Measurements from ENCODE around the gene CD200R1L.

Gene CD200R1L

GRCh38 chr3:112813016-112813415 lies 33.6 kb downstream of the CD200R1L start:
- no peak for DNase-seq (ENCODE audit: insufficient read length, low spot score)
- no peak for FAIRE-seq
- TF ChIP-seq CTCF (IDR thresholded peaks at IDR 0.05; ENCODE audit: insufficient read depth, missing control alignments), result no peak

- DNase-seq (ENCODE audit: insufficient read length, low spot score) (no peak), FAIRE-seq (no peak)
- TF ChIP-seq CTCF (IDR thresholded peaks at IDR 0.05; ENCODE audit: insufficient read depth, missing control alignments), result no peak
Observed at GRCh38 chr3:112811917-112812660, 34.6 kb downstream of the CD200R1L start.

- no peak for TF ChIP-seq CTCF (IDR thresholded peaks at IDR 0.05; ENCODE audit: insufficient read depth, missing control alignments)
- FAIRE-seq, result no peak
- no peak for DNase-seq (ENCODE audit: insufficient read length, low spot score)
Observed at GRCh38 chr3:112811131-112811884, 35.4 kb downstream of the CD200R1L start.

- FAIRE-seq, result no peak
- no peak for DNase-seq (ENCODE audit: insufficient read length, low spot score)
- TF ChIP-seq CTCF (IDR thresholded peaks at IDR 0.05; ENCODE audit: insufficient read depth, missing control alignments), result no peak
Observed at GRCh38 chr3:112810561-112810960, 36.1 kb downstream of the CD200R1L start.

- DNase-seq (ENCODE audit: insufficient read length, low spot score) (no peak), FAIRE-seq (no peak)
- no peak for TF ChIP-seq CTCF (IDR thresholded peaks at IDR 0.05; ENCODE audit: insufficient read depth, missing control alignments)
Observed at GRCh38 chr3:112808136-112808535, 38.5 kb downstream of the CD200R1L start.

- no peak for FAIRE-seq
- TF ChIP-seq CTCF (IDR thresholded peaks at IDR 0.05; ENCODE audit: insufficient read depth, missing control alignments), result no peak
- DNase-seq (ENCODE audit: insufficient read length, low spot score), result no peak
Observed at GRCh38 chr3:112807685-112808084, 39.0 kb downstream of the CD200R1L start.

- DNase-seq (ENCODE audit: insufficient read length, low spot score) (no peak), FAIRE-seq (no peak)
- TF ChIP-seq CTCF (IDR thresholded peaks at IDR 0.05; ENCODE audit: insufficient read depth, missing control alignments), result no peak
Observed at GRCh38 chr3:112806903-112807302, 39.8 kb downstream of the CD200R1L start.

Measured in D721Med (cell line).